Adrenal gland (tissue), 5 donors: ENCODE data around the gene SEZ6.

Source experiments
- POLR2A ChIP-seq, 2 donors: fragments of 450-650 bp; IDR thresholded peaks; one replicate each; pipeline ENCODE4 v1.6.1; 2017; ENCODE audit warnings: antibody characterized with exemption in 2 of 2, mild to moderate bottlenecking in 2 of 2, moderate library complexity in 1 of 2
- TF ChIP-seq, protein P1 (sequence below), 6 experiments: fragments of 450-650 bp in 4 of 6; fragments of 200-600 bp in 2 of 6; sonication (generic) in 1 of 6; IDR thresholded peaks; 1 replicate in 5 of 6; 2 replicates in 1 of 6; pipeline versions ENCODE4 v1.5.1 to v1.8.0; 2016 to 2021; ENCODE audit warnings: antibody characterized with exemption in 6 of 6, mild to moderate bottlenecking in 2 of 6, moderate library complexity in 1 of 6
- donor health status: DM: no; HTN: no; CAD: no.

DNA sequence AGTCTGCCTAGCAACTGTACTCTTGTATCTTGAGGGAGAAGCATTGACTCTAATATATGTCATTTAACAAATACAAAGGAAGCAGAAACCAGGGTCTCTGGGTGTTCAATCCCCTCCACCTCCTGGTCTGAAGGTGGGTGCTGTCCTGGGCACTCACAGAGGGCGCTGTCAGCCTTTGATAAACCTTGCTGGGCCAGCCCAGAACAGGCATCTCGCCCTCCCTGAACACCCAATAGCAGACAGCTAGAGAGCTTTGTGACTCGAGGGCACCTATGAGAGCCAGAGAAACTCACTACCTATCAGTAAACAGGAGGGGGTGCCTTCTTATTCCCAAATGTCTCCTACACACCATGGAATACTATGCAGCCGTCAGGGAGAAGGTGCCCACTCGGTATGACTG, 30.8 kb upstream of the SEZ6 start:
- TF ChIP-seq, protein P1, sequence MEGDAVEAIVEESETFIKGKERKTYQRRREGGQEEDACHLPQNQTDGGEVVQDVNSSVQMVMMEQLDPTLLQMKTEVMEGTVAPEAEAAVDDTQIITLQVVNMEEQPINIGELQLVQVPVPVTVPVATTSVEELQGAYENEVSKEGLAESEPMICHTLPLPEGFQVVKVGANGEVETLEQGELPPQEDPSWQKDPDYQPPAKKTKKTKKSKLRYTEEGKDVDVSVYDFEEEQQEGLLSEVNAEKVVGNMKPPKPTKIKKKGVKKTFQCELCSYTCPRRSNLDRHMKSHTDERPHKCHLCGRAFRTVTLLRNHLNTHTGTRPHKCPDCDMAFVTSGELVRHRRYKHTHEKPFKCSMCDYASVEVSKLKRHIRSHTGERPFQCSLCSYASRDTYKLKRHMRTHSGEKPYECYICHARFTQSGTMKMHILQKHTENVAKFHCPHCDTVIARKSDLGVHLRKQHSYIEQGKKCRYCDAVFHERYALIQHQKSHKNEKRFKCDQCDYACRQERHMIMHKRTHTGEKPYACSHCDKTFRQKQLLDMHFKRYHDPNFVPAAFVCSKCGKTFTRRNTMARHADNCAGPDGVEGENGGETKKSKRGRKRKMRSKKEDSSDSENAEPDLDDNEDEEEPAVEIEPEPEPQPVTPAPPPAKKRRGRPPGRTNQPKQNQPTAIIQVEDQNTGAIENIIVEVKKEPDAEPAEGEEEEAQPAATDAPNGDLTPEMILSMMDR (IDR thresholded peaks at IDR 0.05), result no peak
- no peak for TF ChIP-seq POLR2A (IDR thresholded peaks at IDR 0.05)
